H9 (cell line): Measurements from ENCODE around the gene ARMS2. TPM values are rescaled to one million over a fixed set of nuclear protein-coding genes. Genes with fewer than 3 reads are reported as not detected.

Experiments used
- DNase-seq: peaks from one replicate; pipeline ENCODE4 v3.0.0-alpha.2; 2017
- H2AFZ ChIP-seq: one replicate; pipeline ENCODE4 v1.6.1; 2013; ENCODE audit warnings: mild to moderate bottlenecking, low read length, control low read depth, moderate library complexity
- H2AK5ac ChIP-seq: 2 replicates; pipeline ENCODE4 v1.6.1; 2013; ENCODE audit warnings: low read length, control low read depth, mixed read lengths; ENCODE audit not compliant: insufficient read length
- H2BK120ac ChIP-seq: one replicate; pipeline ENCODE4 v1.6.1; 2013; ENCODE audit warnings: low read depth, mild to moderate bottlenecking, low read length, control low read depth, inconsistent platforms; ENCODE audit not compliant: poor library complexity, severe bottlenecking
- H2BK12ac ChIP-seq: 2 replicates; pipeline ENCODE4 v1.6.1; 2013; ENCODE audit warnings: low read length, control low read depth, mixed read lengths, low read depth; ENCODE audit not compliant: insufficient read length
- H2BK15ac ChIP-seq: 2 replicates; pipeline ENCODE4 v1.6.1; 2013; ENCODE audit warnings: low read depth, low read length, control low read depth
- H2BK20ac ChIP-seq: one replicate; pipeline ENCODE4 v1.6.1; 2013; ENCODE audit warnings: low read depth, mild to moderate bottlenecking, low read length, control low read depth, inconsistent platforms; ENCODE audit not compliant: poor library complexity, severe bottlenecking
- H2BK5ac ChIP-seq: 2 replicates; pipeline ENCODE4 v1.6.1; 2013; ENCODE audit warnings: low read length, control low read depth, mixed read lengths; ENCODE audit not compliant: insufficient read length
- H3K14ac ChIP-seq: 2 replicates; pipeline ENCODE4 v1.6.1; 2013; ENCODE audit warnings: low read length, control low read depth; ENCODE audit not compliant: insufficient read depth
- H3K18ac ChIP-seq: 2 replicates; pipeline ENCODE4 v1.6.1; 2013; ENCODE audit warnings: low read depth, mild to moderate bottlenecking, mixed read lengths, low read length, control low read depth; ENCODE audit not compliant: insufficient read length
- H3K23ac ChIP-seq: 2 replicates; pipeline ENCODE4 v1.6.1; 2013; ENCODE audit warnings: low read length, control low read depth, mixed read lengths, low read depth; ENCODE audit not compliant: insufficient read length
- H3K23me2 ChIP-seq: 2 replicates; pipeline ENCODE4 v1.6.1; 2013; ENCODE audit warnings: low read depth, mild to moderate bottlenecking, mixed read lengths, low read length, control low read depth; ENCODE audit not compliant: insufficient read length, poor library complexity, severe bottlenecking
- H3K27ac ChIP-seq: 2 replicates; pipeline ENCODE4 v1.5.1; 2013; ENCODE audit warnings: low read length, control low read depth, mixed read lengths, low read depth; ENCODE audit not compliant: insufficient read length
- H3K27me3 ChIP-seq: 2 replicates; pipeline ENCODE4 v1.6.1; 2013; ENCODE audit warnings: low read length, control low read depth, inconsistent platforms; ENCODE audit not compliant: insufficient read depth
- H3K4ac ChIP-seq: 2 replicates; pipeline ENCODE4 v1.6.1; 2013; ENCODE audit warnings: low read depth, mild to moderate bottlenecking, control low read depth, inconsistent platforms, low read length, moderate library complexity
- H3K4me1 ChIP-seq: 2 replicates; pipeline ENCODE4 v1.6.1; 2013; ENCODE audit warnings: low read length, control low read depth, inconsistent platforms; ENCODE audit not compliant: insufficient read depth
- H3K4me2 ChIP-seq: 2 replicates; pipeline ENCODE4 v1.6.1; 2013; ENCODE audit warnings: low read length, control low read depth, mixed read lengths; ENCODE audit not compliant: insufficient read length, insufficient read depth
- H3K56ac ChIP-seq: 2 replicates; pipeline ENCODE4 v1.6.1; 2013; ENCODE audit warnings: low read depth, mild to moderate bottlenecking, mixed read lengths, low read length, control low read depth; ENCODE audit not compliant: insufficient read length
- H3K79me1 ChIP-seq: 2 replicates; pipeline ENCODE4 v1.6.1; 2013; ENCODE audit warnings: low read depth, mild to moderate bottlenecking, moderate library complexity, low read length, control low read depth, inconsistent platforms; ENCODE audit not compliant: insufficient read depth, poor library complexity, severe bottlenecking
- H3K79me2 ChIP-seq: 2 replicates; pipeline ENCODE4 v1.6.1; 2013; ENCODE audit warnings: low read length, control low read depth, inconsistent platforms; ENCODE audit not compliant: insufficient read depth
- H3K9ac ChIP-seq: 2 replicates; pipeline ENCODE4 v1.6.1; 2013; ENCODE audit warnings: low read length, control low read depth, mixed read lengths; ENCODE audit not compliant: insufficient read length; ENCODE audit errors: extremely low read depth
- H3K9me3 ChIP-seq: one replicate; pipeline ENCODE4 v1.6.1; 2013; ENCODE audit warnings: low read depth, low read length, inconsistent platforms; ENCODE audit not compliant: control insufficient read depth
- H3T11ph ChIP-seq: one replicate; pipeline ENCODE4 v1.6.1; 2013; ENCODE audit warnings: mild to moderate bottlenecking, low read length, control low read depth, inconsistent platforms
- H4K20me1 ChIP-seq: one replicate; pipeline ENCODE4 v1.6.1; 2013; ENCODE audit not compliant: control insufficient read depth, insufficient read length, insufficient read depth
- H4K5ac ChIP-seq: 2 replicates; pipeline ENCODE4 v1.6.1; 2013; ENCODE audit warnings: low read depth, mild to moderate bottlenecking, mixed read lengths, low read length, control low read depth; ENCODE audit not compliant: insufficient read length
- H4K8ac ChIP-seq: replicated peaks from 2 replicates; pipeline ENCODE4 v1.6.1; 2013; ENCODE audit warnings: low read length, control low read depth, mixed read lengths, low read depth; ENCODE audit not compliant: insufficient read length
- H4K91ac ChIP-seq: 2 replicates; pipeline ENCODE4 v1.6.1; 2013; ENCODE audit warnings: low read depth, mild to moderate bottlenecking, moderate library complexity, mixed read lengths, low read length, control low read depth; ENCODE audit not compliant: insufficient read length
- H3K27ac Mint-ChIP-seq, 3 experiments: 2 replicates in 2 of 3; 3 replicates in 1 of 3; pipeline ENCODE4 v1.8.0; 2020 to 2021; ENCODE audit warnings: mixed read lengths in 3 of 3, mild to moderate bottlenecking in 1 of 3, moderate library complexity in 1 of 3
- H3K27me3 Mint-ChIP-seq: 2 replicates; pipeline ENCODE4 v1.8.0; 2021; ENCODE audit warnings: low read depth, mild to moderate bottlenecking, moderate library complexity, mixed read lengths
- H3K36me3 Mint-ChIP-seq, 3 experiments: 2 replicates in 2 of 3; 3 replicates in 1 of 3; pipeline ENCODE4 v1.8.0; 2020 to 2021; ENCODE audit warnings: low read depth in 3 of 3, mixed read lengths in 3 of 3; ENCODE audit not compliant: insufficient read depth in 1 of 3
- H3K4me1 Mint-ChIP-seq, 2 experiments: 2 replicates each; pipeline ENCODE4 v1.8.0; 2020; ENCODE audit warnings: mixed read lengths in 2 of 2
- H3K4me3 Mint-ChIP-seq, 2 experiments: 2 replicates in 1 of 2; 3 replicates in 1 of 2; pipeline ENCODE4 v1.8.0; 2020 to 2021; ENCODE audit warnings: mild to moderate bottlenecking in 2 of 2, mixed read lengths in 2 of 2, moderate library complexity in 1 of 2
- H3K9me3 Mint-ChIP-seq, 2 experiments: 2 replicates in 1 of 2; 3 replicates in 1 of 2; pipeline ENCODE4 v1.8.0; 2020; ENCODE audit warnings: mild to moderate bottlenecking in 2 of 2, mixed read lengths in 2 of 2, moderate library complexity in 1 of 2
- WGBS: extraction: QIAGEN DNeasy Blood & Tissue Kit; methylation state at CpG from one replicate; pipeline ENCODE4 v1.1.7; 2013; ENCODE audit warnings: missing lambda C conversion rate, low lambda C conversion rate, mixed read lengths; ENCODE audit not compliant: insufficient read length; ENCODE audit errors: extremely low coverage; 5-methylcytosine and 5-hydroxymethylcytosine counted together
- total RNA-seq: library from RNA; stranded (reverse); gene quantifications from 2 replicates; pipeline ENCODE4 v1.2.1, GENCODE V29; 2021
- TF ChIP-seq, protein P1 (sequence below): fragments of 200-600 bp; sonication (generic); conservative IDR thresholded peaks from 3 replicates; pipeline ENCODE4 v1.8.0; 2021; ENCODE audit warnings: antibody characterized with exemption, mild to moderate bottlenecking

ARMS2 gene
- total RNA-seq, 1 experiment from 2014 or later = not detected

DNA sequence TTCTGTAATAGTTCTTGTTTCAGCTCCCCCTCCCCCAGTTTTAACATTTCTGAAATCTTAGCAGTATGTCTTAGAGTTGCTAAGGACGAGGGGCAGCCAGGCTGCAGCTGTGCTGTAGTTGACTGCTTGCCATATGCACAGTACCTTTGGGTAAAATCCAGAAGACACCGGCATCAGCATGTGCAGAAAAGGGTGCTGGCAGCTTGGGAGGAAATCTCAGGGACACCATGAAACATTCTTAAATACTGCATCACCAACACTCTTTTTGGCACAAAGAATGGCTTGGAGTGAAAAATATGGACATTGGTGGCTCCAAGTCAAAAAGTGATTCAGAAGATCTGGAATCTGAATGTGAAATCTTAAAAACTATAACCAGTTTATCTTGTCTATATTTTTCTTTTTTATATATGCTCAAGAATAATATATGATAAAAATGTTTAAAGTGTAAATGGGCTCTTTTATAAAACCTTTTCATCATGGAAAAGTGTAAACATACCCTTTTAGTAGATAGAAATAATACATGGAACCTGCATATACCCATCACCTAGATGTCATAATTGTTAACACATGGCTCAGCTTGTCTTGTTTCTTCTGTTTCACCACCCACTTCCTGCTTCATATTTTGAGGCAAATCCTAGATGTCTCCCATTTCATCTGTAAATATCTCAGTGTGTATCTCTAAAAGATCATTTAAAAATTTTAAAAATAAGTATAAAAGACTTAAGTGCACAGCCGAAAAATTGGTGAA lies 34.4 kb upstream of the ARMS2 start:
- Histone ChIP-seq H3K18ac (no peak overlapping the region), H2BK12ac (no peak overlapping the region), H2BK20ac (no peak overlapping the region), H4K8ac (no peak overlapping the region), H3K4me1 (peaks cover 2% of the 10 kb centered on the region; the same call in 1 of the 2 replicates), H4K20me1 (no peaks in the 10 kb centered on the region), H3K79me2 (no peaks in the 10 kb centered on the region), H3K23me2 (no peaks in the 10 kb centered on the region), H4K91ac (no peak overlapping the region), H3K23ac (no peak overlapping the region), H3T11ph (no peak overlapping the region), H3K79me1 (no peaks in the 10 kb centered on the region), H3K56ac (no peak overlapping the region), H3K4ac (no peak overlapping the region), H3K27ac (no peak overlapping the region), H3K9ac (no peak overlapping the region), H3K9me3 (no peaks in the 10 kb centered on the region), H3K4me2 (no peak overlapping the region), H2BK5ac (no peak overlapping the region), H2BK120ac (no peak overlapping the region), H3K27me3 (no peaks in the 10 kb centered on the region), H2BK15ac (no peak overlapping the region), H2AFZ (no peak overlapping the region), H2AK5ac (no peak overlapping the region), H3K14ac (no peak overlapping the region), H4K5ac (no peak overlapping the region)
- no peak for DNase-seq
- WGBS = no CpG with 5 or more reads among the region's 3 CpGs
- peak overlapping the region in 1 of 3 experiments; percentile 63; a peak in 2 of 7 replicates for H3K27ac Mint-ChIP-seq
- H3K4me1 Mint-ChIP-seq = peaks cover 8 to 10% of the 10 kb centered on the region in 2 experiments; a peak in 3 of 4 replicates
- TF ChIP-seq, protein P1, sequence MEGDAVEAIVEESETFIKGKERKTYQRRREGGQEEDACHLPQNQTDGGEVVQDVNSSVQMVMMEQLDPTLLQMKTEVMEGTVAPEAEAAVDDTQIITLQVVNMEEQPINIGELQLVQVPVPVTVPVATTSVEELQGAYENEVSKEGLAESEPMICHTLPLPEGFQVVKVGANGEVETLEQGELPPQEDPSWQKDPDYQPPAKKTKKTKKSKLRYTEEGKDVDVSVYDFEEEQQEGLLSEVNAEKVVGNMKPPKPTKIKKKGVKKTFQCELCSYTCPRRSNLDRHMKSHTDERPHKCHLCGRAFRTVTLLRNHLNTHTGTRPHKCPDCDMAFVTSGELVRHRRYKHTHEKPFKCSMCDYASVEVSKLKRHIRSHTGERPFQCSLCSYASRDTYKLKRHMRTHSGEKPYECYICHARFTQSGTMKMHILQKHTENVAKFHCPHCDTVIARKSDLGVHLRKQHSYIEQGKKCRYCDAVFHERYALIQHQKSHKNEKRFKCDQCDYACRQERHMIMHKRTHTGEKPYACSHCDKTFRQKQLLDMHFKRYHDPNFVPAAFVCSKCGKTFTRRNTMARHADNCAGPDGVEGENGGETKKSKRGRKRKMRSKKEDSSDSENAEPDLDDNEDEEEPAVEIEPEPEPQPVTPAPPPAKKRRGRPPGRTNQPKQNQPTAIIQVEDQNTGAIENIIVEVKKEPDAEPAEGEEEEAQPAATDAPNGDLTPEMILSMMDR = no peak
- H3K27me3 Mint-ChIP-seq = no peaks in the 10 kb centered on the region
- peaks cover 10 to 44% (median 22%) of the 10 kb centered on the region in 3 experiments; a peak in 6 of 7 replicates for H3K36me3 Mint-ChIP-seq
- no peaks in the 10 kb centered on the region for H3K9me3 Mint-ChIP-seq
- H3K4me3 Mint-ChIP-seq = no peak overlapping the region
